ENCODE results near the gene ACAP2.

DNA sequence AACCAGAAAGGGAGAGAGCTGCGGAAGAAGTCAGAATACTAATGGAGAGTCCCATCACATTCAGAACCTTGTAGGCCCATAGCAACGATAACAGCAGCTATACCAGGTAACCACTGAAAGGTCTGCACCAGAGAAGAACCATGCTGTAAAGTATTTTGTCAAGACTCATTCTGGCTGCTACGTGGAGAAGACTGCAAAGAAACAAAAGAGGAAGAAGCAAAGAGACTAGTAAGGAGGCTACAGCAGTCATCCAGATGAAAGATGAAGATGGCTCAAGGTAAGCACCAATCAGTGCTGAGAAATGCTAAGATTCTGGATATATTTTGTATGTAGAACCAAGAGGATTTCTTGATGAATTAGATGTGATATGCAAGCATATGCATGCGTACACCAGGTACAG, 39.6 kb downstream of the ACAP2 start:
- TF ChIP-seq, protein P1, sequence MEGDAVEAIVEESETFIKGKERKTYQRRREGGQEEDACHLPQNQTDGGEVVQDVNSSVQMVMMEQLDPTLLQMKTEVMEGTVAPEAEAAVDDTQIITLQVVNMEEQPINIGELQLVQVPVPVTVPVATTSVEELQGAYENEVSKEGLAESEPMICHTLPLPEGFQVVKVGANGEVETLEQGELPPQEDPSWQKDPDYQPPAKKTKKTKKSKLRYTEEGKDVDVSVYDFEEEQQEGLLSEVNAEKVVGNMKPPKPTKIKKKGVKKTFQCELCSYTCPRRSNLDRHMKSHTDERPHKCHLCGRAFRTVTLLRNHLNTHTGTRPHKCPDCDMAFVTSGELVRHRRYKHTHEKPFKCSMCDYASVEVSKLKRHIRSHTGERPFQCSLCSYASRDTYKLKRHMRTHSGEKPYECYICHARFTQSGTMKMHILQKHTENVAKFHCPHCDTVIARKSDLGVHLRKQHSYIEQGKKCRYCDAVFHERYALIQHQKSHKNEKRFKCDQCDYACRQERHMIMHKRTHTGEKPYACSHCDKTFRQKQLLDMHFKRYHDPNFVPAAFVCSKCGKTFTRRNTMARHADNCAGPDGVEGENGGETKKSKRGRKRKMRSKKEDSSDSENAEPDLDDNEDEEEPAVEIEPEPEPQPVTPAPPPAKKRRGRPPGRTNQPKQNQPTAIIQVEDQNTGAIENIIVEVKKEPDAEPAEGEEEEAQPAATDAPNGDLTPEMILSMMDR (IDR thresholded peaks at IDR 0.05): no peak
- no peak for TF ChIP-seq POLR2A (IDR thresholded peaks at IDR 0.05)
- no peak for TF ChIP-seq EP300 (IDR thresholded peaks at IDR 0.05)

Measured in tibial nerve (tissue), 4 donors.